Activated naive CD8-positive, alpha-beta T cell treated with anti-CD3 and anti-CD28 coated beads for 36 hours (primary cell): ENCODE measurements around the gene TBC1D5. TPM values are rescaled to one million over a fixed set of nuclear protein-coding genes. Genes with fewer than 3 reads are reported as not detected.
"Not testable (repeated sequence)": the region's sequence is repeated elsewhere in the genome, so short reads cannot be mapped to it uniquely, and the experiment has no call there.

Source experiments
- DNase-seq: peaks from one replicate; pipeline ENCODE4 v3.0.0; 2021
- H3K27ac Mint-ChIP-seq: one replicate; pipeline ENCODE4 v1.8.0; 2022; ENCODE audit warnings: mild to moderate bottlenecking, moderate library complexity, mixed read lengths
- H3K27me3 Mint-ChIP-seq: one replicate; pipeline ENCODE4 v1.8.0; 2022; ENCODE audit warnings: mild to moderate bottlenecking, mixed read lengths
- H3K36me3 Mint-ChIP-seq: one replicate; pipeline ENCODE4 v1.8.0; 2021; ENCODE audit warnings: mild to moderate bottlenecking, mixed read lengths
- H3K4me1 Mint-ChIP-seq: one replicate; pipeline ENCODE4 v1.8.0; 2021; ENCODE audit warnings: mixed read lengths
- H3K4me3 Mint-ChIP-seq: one replicate; pipeline ENCODE4 v1.8.0; 2022; ENCODE audit warnings: mild to moderate bottlenecking, moderate library complexity, mixed read lengths
- H3K9me3 Mint-ChIP-seq: one replicate; pipeline ENCODE4 v1.8.0; 2022; ENCODE audit warnings: mixed read lengths
- total RNA-seq, 2 experiments: library from RNA; stranded (reverse); gene quantifications; one replicate each; pipeline ENCODE4 v1.2.3, GENCODE V29; 2021

The TBC1D5 gene
- total RNA-seq, 2 experiments from 2014 or later, result 43.7 to 48.5 TPM

GRCh38 chr3:17705991-17706390 is 36.4 kb downstream of the TBC1D5 start:
- H3K36me3 Mint-ChIP-seq, result peaks cover 16% of the 10 kb centered on the region

GRCh38 chr3:17699815-17700214 is 42.6 kb downstream of the TBC1D5 start:
- not testable (repeated sequence) for H3K27ac Mint-ChIP-seq, DNase-seq, H3K27me3 Mint-ChIP-seq, H3K4me3 Mint-ChIP-seq, H3K4me1 Mint-ChIP-seq
- peaks cover 11% of the 10 kb centered on the region for H3K9me3 Mint-ChIP-seq
- H3K36me3 Mint-ChIP-seq, result peaks cover 40% of the 10 kb centered on the region

More at GRCh38 chr3:17705991-17706390, 36.4 kb downstream of the TBC1D5 start:
- DNase-seq, H3K4me3 Mint-ChIP-seq, H3K4me1 Mint-ChIP-seq, H3K9me3 Mint-ChIP-seq, H3K27me3 Mint-ChIP-seq, H3K27ac Mint-ChIP-seq: not testable (repeated sequence)

- H3K36me3 Mint-ChIP-seq, result peaks cover 44% of the 10 kb centered on the region
- not testable (repeated sequence) for H3K4me3 Mint-ChIP-seq, H3K27me3 Mint-ChIP-seq, DNase-seq, H3K27ac Mint-ChIP-seq
- H3K4me1 Mint-ChIP-seq, result peaks cover 12% of the 10 kb centered on the region
- peaks cover 14% of the 10 kb centered on the region for H3K9me3 Mint-ChIP-seq
Measured at GRCh38 chr3:17695665-17696064, 46.8 kb downstream of the TBC1D5 start.

GRCh38 chr3:17693670-17693999 is 48.8 kb downstream of the TBC1D5 start:
- Mint-ChIP-seq H3K36me3 (peaks cover 36% of the 10 kb centered on the region), H3K4me1 (peaks cover 12% of the 10 kb centered on the region), H3K9me3 (peaks cover 12% of the 10 kb centered on the region)
- not testable (repeated sequence) for DNase-seq, H3K27me3 Mint-ChIP-seq, H3K4me3 Mint-ChIP-seq, H3K27ac Mint-ChIP-seq

GRCh38 chr3:17692846-17693669 is 49.4 kb downstream of the TBC1D5 start:
- not testable (repeated sequence) for H3K27me3 Mint-ChIP-seq, H3K27ac Mint-ChIP-seq, H3K4me3 Mint-ChIP-seq, DNase-seq
- H3K36me3 Mint-ChIP-seq, result peaks cover 36% of the 10 kb centered on the region
- peaks cover 12% of the 10 kb centered on the region for H3K4me1 Mint-ChIP-seq
- H3K9me3 Mint-ChIP-seq, result peaks cover 12% of the 10 kb centered on the region

- no peaks in the 10 kb centered on the region for H3K36me3 Mint-ChIP-seq
- H3K4me1 Mint-ChIP-seq, result peaks cover 2% of the 10 kb centered on the region
- no peak overlapping the region for H3K4me3 Mint-ChIP-seq
- no peaks in the 10 kb centered on the region for H3K9me3 Mint-ChIP-seq
- H3K27ac Mint-ChIP-seq, result no peak overlapping the region
- DNase-seq, result no peak
- H3K27me3 Mint-ChIP-seq, result no peaks in the 10 kb centered on the region
Measured at GRCh38 chr3:17687566-17687965, 54.9 kb downstream of the TBC1D5 start.

GRCh38 chr3:17686613-17687012 is 55.8 kb downstream of the TBC1D5 start:
- Mint-ChIP-seq H3K36me3 (no peaks in the 10 kb centered on the region), H3K27me3 (no peaks in the 10 kb centered on the region), H3K4me1 (peaks cover 6% of the 10 kb centered on the region), H3K27ac (no peak overlapping the region), H3K9me3 (no peaks in the 10 kb centered on the region), H3K4me3 (no peak overlapping the region)
- no peak for DNase-seq

GRCh38 chr3:17683542-17684207 is 58.8 kb downstream of the TBC1D5 start:
- H3K36me3 Mint-ChIP-seq, result peaks cover 2% of the 10 kb centered on the region
- no peak overlapping the region for H3K4me3 Mint-ChIP-seq
- H3K27me3 Mint-ChIP-seq, result no peaks in the 10 kb centered on the region
- H3K4me1 Mint-ChIP-seq, result peaks cover 7% of the 10 kb centered on the region
- H3K9me3 Mint-ChIP-seq, result no peaks in the 10 kb centered on the region
- DNase-seq, result no peak
- H3K27ac Mint-ChIP-seq, result no peak overlapping the region

GRCh38 chr3:17680530-17680929 is 61.9 kb downstream of the TBC1D5 start:
- Mint-ChIP-seq H3K9me3 (no peaks in the 10 kb centered on the region), H3K4me1 (peaks cover 11% of the 10 kb centered on the region), H3K4me3 (no peak overlapping the region), H3K27me3 (no peaks in the 10 kb centered on the region), H3K27ac (no peak overlapping the region), H3K36me3 (peaks cover 2% of the 10 kb centered on the region)
- no peak for DNase-seq

GRCh38 chr3:17678116-17678741 is 64.2 kb downstream of the TBC1D5 start:
- Mint-ChIP-seq H3K27ac (no peak overlapping the region), H3K9me3 (no peaks in the 10 kb centered on the region), H3K4me1 (peaks cover 11% of the 10 kb centered on the region), H3K4me3 (no peak overlapping the region), H3K27me3 (no peaks in the 10 kb centered on the region), H3K36me3 (peaks cover 2% of the 10 kb centered on the region)
- no peak for DNase-seq

GRCh38 chr3:17674082-17674686 is 68.2 kb downstream of the TBC1D5 start:
- DNase-seq, result no peak
- H3K4me3 Mint-ChIP-seq, result no peak overlapping the region
- no peaks in the 10 kb centered on the region for H3K9me3 Mint-ChIP-seq
- H3K4me1 Mint-ChIP-seq, result peaks cover 7% of the 10 kb centered on the region
- H3K36me3 Mint-ChIP-seq, result peaks cover 5% of the 10 kb centered on the region
- no peak overlapping the region for H3K27ac Mint-ChIP-seq
- no peaks in the 10 kb centered on the region for H3K27me3 Mint-ChIP-seq

GRCh38 chr3:17672506-17672905 is 69.9 kb downstream of the TBC1D5 start:
- Mint-ChIP-seq H3K4me3 (no peak overlapping the region), H3K4me1 (peaks cover 2% of the 10 kb centered on the region), H3K36me3 (peaks cover 12% of the 10 kb centered on the region), H3K27me3 (no peaks in the 10 kb centered on the region), H3K9me3 (peaks cover 2% of the 10 kb centered on the region), H3K27ac (no peak overlapping the region)
- DNase-seq, result no peak

- peaks cover 1% of the 10 kb centered on the region for H3K4me1 Mint-ChIP-seq
- H3K4me3 Mint-ChIP-seq, result no peak overlapping the region
- no peak for DNase-seq
- peaks cover 12% of the 10 kb centered on the region for H3K36me3 Mint-ChIP-seq
- no peaks in the 10 kb centered on the region for H3K27me3 Mint-ChIP-seq
- H3K27ac Mint-ChIP-seq, result no peak overlapping the region
- H3K9me3 Mint-ChIP-seq, result peaks cover 2% of the 10 kb centered on the region
Measured at GRCh38 chr3:17670749-17671148, 71.7 kb downstream of the TBC1D5 start.

GRCh38 chr3:17664923-17665322 is 77.5 kb downstream of the TBC1D5 start:
- Mint-ChIP-seq H3K36me3 (peaks cover 6% of the 10 kb centered on the region), H3K27me3 (no peaks in the 10 kb centered on the region), H3K27ac (no peak overlapping the region), H3K4me1 (peaks cover 5% of the 10 kb centered on the region), H3K9me3 (peaks cover 2% of the 10 kb centered on the region), H3K4me3 (no peak overlapping the region)
- no peak for DNase-seq

GRCh38 chr3:17656264-17656663 is 86.2 kb downstream of the TBC1D5 start:
- Mint-ChIP-seq H3K27me3 (no peaks in the 10 kb centered on the region), H3K27ac (no peak overlapping the region), H3K4me1 (peaks cover 5% of the 10 kb centered on the region), H3K9me3 (no peaks in the 10 kb centered on the region), H3K36me3 (peaks cover 5% of the 10 kb centered on the region), H3K4me3 (no peak overlapping the region)
- DNase-seq, result no peak
